Measurements from ENCODE around the gene KRTAP6-2. TPM values are rescaled to one million over a fixed set of nuclear protein-coding genes. Genes with fewer than 3 reads are reported as not detected.

Gene KRTAP6-2, protein sequence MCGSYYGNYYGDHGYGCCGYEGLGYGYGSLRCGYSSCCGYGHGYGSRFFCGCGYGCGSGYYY
- total RNA-seq (2014; rRNA removed; shearing (Covaris generic)) (not detected in 2 replicates), polyA plus RNA-seq (2016; fragmentation: Nextera tagmentation; extraction: Ambion mirVana) (not detected in 2 replicates)
- long read RNA-seq = 0 reads

DNA sequence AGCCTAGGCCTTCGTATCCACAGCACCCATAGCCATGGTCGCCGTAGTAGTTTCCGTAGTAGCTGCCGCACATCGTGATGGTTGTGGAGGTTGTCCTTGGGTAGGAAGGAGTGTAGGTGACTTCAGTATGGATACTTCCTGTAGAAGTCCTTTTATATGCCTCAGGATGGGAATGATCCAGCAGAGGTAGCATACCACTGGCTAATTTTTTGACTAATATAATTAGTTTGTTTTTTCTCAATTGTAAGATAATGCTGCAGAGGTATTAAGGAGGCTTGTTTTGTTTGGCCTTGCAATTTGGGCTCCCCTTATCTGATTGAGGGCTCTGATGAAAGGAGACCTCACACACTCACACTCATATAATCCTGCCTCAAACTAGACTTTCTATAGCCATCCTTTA, at the start of gene KRTAP6-2:
TSS of gene KRTAP6-2 (minus strand) at position 101 of the 400 bp plus-strand sequence. CDS start at position 73, 28 bp downstream.
- Histone ChIP-seq H3K4me3 (no peak within 1 kb of the TSS), H3K36me3 (ENCODE audit: insufficient read depth) (no peaks in the 10 kb centered on the region), H3K9me2 (ENCODE audit: insufficient read depth) (no peaks in the 10 kb centered on the region), H4K20me1 (replicated peaks; ENCODE audit: insufficient read depth) (no peaks in the 10 kb centered on the region), H3K79me2 (replicated peaks; ENCODE audit: insufficient read depth) (no peaks in the 10 kb centered on the region), H2AFZ (no peak within 1 kb of the TSS), H3K27me3 (ENCODE audit: insufficient read depth) (no peaks in the 10 kb centered on the region), H3K27ac (ENCODE audit: low read depth) (no peak within 1 kb of the TSS), H3K4me2 (no peak within 1 kb of the TSS), H3K4me1 (ENCODE audit: insufficient read depth) (no peaks in the 10 kb centered on the region), H3F3A (replicated peaks; ENCODE audit: low read depth) (no peaks in the 10 kb centered on the region)
- ATAC-seq = no peak
- no peaks in the 10 kb centered on the region for H3K36me3 Mint-ChIP-seq (ENCODE audit: low read depth)
- no peaks in the 10 kb centered on the region for H3K27me3 Mint-ChIP-seq (ENCODE audit: insufficient read depth, low read depth, poor library complexity)
- no peak within 1 kb of the TSS for H3K4me3 Mint-ChIP-seq
- TF ChIP-seq POLR2AphosphoS5 (IDR thresholded peaks at IDR 0.05; ENCODE audit: low read depth) (no peak), EZH2 (IDR thresholded peaks at IDR 0.05; ENCODE audit: low read depth, unreplicated experiment) (no peak), STAT1 (IDR thresholded peaks at IDR 0.05; ENCODE audit: unreplicated experiment) (no peak), EZH2phosphoT487 (IDR thresholded peaks at IDR 0.05; ENCODE audit: unreplicated experiment) (no peak), ZNF114 (CRISPR knock-in tag; IDR thresholded peaks at IDR 0.05) (no peak), ZNF331 (CRISPR knock-in tag; IDR thresholded peaks at IDR 0.05; ENCODE audit: low read depth) (no peak), CREB1 (CRISPR knock-in tag; IDR thresholded peaks at IDR 0.05; ENCODE audit: low read depth) (no peak), JUNB (IDR thresholded peaks at IDR 0.05; ENCODE audit: unreplicated experiment) (no peak), NANOG (IDR thresholded peaks at IDR 0.05; ENCODE audit: borderline replicate concordance) (no peak)
- TF ChIP-seq, protein P1, sequence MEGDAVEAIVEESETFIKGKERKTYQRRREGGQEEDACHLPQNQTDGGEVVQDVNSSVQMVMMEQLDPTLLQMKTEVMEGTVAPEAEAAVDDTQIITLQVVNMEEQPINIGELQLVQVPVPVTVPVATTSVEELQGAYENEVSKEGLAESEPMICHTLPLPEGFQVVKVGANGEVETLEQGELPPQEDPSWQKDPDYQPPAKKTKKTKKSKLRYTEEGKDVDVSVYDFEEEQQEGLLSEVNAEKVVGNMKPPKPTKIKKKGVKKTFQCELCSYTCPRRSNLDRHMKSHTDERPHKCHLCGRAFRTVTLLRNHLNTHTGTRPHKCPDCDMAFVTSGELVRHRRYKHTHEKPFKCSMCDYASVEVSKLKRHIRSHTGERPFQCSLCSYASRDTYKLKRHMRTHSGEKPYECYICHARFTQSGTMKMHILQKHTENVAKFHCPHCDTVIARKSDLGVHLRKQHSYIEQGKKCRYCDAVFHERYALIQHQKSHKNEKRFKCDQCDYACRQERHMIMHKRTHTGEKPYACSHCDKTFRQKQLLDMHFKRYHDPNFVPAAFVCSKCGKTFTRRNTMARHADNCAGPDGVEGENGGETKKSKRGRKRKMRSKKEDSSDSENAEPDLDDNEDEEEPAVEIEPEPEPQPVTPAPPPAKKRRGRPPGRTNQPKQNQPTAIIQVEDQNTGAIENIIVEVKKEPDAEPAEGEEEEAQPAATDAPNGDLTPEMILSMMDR (conservative IDR thresholded peaks at IDR 0.05; ENCODE audit: low read depth in 2 of 2) = no peak
- TF ChIP-seq, protein P2, sequence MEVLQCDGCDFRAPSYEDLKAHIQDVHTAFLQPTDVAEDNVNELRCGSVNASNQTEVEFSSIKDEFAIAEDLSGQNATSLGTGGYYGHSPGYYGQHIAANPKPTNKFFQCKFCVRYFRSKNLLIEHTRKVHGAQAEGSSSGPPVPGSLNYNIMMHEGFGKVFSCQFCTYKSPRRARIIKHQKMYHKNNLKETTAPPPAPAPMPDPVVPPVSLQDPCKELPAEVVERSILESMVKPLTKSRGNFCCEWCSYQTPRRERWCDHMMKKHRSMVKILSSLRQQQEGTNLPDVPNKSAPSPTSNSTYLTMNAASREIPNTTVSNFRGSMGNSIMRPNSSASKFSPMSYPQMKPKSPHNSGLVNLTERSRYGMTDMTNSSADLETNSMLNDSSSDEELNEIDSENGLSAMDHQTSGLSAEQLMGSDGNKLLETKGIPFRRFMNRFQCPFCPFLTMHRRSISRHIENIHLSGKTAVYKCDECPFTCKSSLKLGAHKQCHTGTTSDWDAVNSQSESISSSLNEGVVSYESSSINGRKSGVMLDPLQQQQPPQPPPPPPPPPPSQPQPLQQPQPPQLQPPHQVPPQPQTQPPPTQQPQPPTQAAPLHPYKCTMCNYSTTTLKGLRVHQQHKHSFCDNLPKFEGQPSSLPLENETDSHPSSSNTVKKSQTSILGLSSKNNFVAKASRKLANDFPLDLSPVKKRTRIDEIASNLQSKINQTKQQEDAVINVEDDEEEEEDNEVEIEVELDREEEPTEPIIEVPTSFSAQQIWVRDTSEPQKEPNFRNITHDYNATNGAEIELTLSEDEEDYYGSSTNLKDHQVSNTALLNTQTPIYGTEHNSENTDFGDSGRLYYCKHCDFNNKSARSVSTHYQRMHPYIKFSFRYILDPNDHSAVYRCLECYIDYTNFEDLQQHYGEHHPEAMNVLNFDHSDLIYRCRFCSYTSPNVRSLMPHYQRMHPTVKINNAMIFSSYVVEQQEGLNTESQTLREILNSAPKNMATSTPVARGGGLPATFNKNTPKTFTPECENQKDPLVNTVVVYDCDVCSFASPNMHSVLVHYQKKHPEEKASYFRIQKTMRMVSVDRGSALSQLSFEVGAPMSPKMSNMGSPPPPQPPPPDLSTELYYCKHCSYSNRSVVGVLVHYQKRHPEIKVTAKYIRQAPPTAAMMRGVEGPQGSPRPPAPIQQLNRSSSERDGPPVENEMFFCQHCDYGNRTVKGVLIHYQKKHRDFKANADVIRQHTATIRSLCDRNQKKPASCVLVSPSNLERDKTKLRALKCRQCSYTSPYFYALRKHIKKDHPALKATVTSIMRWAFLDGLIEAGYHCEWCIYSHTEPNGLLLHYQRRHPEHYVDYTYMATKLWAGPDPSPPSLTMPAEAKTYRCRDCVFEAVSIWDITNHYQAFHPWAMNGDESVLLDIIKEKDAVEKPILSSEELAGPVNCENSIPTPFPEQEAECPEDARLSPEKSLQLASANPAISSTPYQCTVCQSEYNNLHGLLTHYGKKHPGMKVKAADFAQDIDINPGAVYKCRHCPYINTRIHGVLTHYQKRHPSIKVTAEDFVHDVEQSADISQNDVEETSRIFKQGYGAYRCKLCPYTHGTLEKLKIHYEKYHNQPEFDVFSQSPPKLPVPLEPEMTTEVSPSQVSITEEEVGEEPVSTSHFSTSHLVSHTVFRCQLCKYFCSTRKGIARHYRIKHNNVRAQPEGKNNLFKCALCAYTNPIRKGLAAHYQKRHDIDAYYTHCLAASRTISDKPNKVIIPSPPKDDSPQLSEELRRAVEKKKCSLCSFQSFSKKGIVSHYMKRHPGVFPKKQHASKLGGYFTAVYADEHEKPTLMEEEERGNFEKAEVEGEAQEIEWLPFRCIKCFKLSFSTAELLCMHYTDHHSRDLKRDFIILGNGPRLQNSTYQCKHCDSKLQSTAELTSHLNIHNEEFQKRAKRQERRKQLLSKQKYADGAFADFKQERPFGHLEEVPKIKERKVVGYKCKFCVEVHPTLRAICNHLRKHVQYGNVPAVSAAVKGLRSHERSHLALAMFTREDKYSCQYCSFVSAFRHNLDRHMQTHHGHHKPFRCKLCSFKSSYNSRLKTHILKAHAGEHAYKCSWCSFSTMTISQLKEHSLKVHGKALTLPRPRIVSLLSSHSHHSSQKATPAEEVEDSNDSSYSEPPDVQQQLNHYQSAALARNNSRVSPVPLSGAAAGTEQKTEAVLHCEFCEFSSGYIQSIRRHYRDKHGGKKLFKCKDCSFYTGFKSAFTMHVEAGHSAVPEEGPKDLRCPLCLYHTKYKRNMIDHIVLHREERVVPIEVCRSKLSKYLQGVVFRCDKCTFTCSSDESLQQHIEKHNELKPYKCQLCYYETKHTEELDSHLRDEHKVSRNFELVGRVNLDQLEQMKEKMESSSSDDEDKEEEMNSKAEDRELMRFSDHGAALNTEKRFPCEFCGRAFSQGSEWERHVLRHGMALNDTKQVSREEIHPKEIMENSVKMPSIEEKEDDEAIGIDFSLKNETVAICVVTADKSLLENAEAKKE (CRISPR knock-in tag; IDR thresholded peaks at IDR 0.05) = no peak
- TF ChIP-seq, protein P3, sequence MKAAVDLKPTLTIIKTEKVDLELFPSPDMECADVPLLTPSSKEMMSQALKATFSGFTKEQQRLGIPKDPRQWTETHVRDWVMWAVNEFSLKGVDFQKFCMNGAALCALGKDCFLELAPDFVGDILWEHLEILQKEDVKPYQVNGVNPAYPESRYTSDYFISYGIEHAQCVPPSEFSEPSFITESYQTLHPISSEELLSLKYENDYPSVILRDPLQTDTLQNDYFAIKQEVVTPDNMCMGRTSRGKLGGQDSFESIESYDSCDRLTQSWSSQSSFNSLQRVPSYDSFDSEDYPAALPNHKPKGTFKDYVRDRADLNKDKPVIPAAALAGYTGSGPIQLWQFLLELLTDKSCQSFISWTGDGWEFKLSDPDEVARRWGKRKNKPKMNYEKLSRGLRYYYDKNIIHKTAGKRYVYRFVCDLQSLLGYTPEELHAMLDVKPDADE (IDR thresholded peaks at IDR 0.05) = no peak
- TF ChIP-seq, protein P4, sequence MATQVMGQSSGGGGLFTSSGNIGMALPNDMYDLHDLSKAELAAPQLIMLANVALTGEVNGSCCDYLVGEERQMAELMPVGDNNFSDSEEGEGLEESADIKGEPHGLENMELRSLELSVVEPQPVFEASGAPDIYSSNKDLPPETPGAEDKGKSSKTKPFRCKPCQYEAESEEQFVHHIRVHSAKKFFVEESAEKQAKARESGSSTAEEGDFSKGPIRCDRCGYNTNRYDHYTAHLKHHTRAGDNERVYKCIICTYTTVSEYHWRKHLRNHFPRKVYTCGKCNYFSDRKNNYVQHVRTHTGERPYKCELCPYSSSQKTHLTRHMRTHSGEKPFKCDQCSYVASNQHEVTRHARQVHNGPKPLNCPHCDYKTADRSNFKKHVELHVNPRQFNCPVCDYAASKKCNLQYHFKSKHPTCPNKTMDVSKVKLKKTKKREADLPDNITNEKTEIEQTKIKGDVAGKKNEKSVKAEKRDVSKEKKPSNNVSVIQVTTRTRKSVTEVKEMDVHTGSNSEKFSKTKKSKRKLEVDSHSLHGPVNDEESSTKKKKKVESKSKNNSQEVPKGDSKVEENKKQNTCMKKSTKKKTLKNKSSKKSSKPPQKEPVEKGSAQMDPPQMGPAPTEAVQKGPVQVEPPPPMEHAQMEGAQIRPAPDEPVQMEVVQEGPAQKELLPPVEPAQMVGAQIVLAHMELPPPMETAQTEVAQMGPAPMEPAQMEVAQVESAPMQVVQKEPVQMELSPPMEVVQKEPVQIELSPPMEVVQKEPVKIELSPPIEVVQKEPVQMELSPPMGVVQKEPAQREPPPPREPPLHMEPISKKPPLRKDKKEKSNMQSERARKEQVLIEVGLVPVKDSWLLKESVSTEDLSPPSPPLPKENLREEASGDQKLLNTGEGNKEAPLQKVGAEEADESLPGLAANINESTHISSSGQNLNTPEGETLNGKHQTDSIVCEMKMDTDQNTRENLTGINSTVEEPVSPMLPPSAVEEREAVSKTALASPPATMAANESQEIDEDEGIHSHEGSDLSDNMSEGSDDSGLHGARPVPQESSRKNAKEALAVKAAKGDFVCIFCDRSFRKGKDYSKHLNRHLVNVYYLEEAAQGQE (IDR thresholded peaks at IDR 0.05; ENCODE audit: unreplicated experiment) = no peak
- no peak within 1 kb of the TSS for H3K27ac Mint-ChIP-seq
- DNase-seq (ENCODE audit: low spot score) = no peak
- H3K9me3 Mint-ChIP-seq = no peaks in the 10 kb centered on the region
- no peaks in the 10 kb centered on the region for H3K4me1 Mint-ChIP-seq

All from GM23338 (cell line).